Sigmoid colon (tissue), 7 donors: ENCODE data around the gene NUCB2. TPM values are rescaled to one million over a fixed set of nuclear protein-coding genes. Genes with fewer than 3 reads are reported as not detected.
"Not testable (repeated sequence)": the region's sequence is repeated elsewhere in the genome, so short reads cannot be mapped to it uniquely, and the experiment has no call there.

ENCODE experiments used
- DNase-seq: peaks from one replicate; pipeline ENCODE4 v3.0.0-alpha.2; 2019
- H3K27ac ChIP-seq, 4 donors: fragments of 200-600 bp; sonication (generic); one replicate each; pipeline ENCODE4 v1.5.1; 2016 to 2019; ENCODE audit warnings: mild to moderate bottlenecking in 1 of 4
- H3K27me3 ChIP-seq, 3 donors: fragments of 200-600 bp; sonication (generic); one replicate each; pipeline ENCODE4 v1.5.1; 2019; ENCODE audit warnings: mild to moderate bottlenecking in 1 of 3
- H3K36me3 ChIP-seq, 4 donors: fragments of 200-600 bp; sonication (generic); one replicate each; pipeline ENCODE4 v1.5.1; 2016 to 2019
- H3K4me1 ChIP-seq, 4 donors: fragments of 200-600 bp; sonication (generic); one replicate each; pipeline ENCODE4 v1.5.1; 2017 to 2019
- H3K4me3 ChIP-seq, 4 donors: fragments of 200-600 bp; sonication (generic); one replicate each; pipeline ENCODE4 v1.5.1; 2017 to 2019; ENCODE audit warnings: mild to moderate bottlenecking in 2 of 4, moderate library complexity in 1 of 4
- H3K9me3 ChIP-seq, 4 donors: fragments of 200-600 bp in 3 of 4; sonication (generic) in 3 of 4; one replicate each; pipeline versions ENCODE4 v1.5.1 to v1.6.1; 2013 to 2019
- EP300 ChIP-seq, 4 donors: sonication (generic); formaldehyde crosslinking; IDR thresholded peaks; one replicate each; pipeline ENCODE4 v1.6.1; 2017; ENCODE audit warnings: antibody characterized with exemption in 4 of 4
- POLR2A ChIP-seq, 2 donors: fragments of 450-650 bp; IDR thresholded peaks; one replicate each; pipeline ENCODE4 v1.6.1; 2016; ENCODE audit warnings: antibody characterized with exemption in 2 of 2, mild to moderate bottlenecking in 2 of 2, moderate library complexity in 2 of 2
- POLR2AphosphoS5 ChIP-seq, 4 donors: sonication (generic); formaldehyde crosslinking; IDR thresholded peaks; one replicate each; pipeline ENCODE4 v1.6.1; 2017; ENCODE audit warnings: antibody characterized with exemption in 4 of 4
- WGBS, 2 donors: extraction: QIAGEN DNeasy Blood & Tissue Kit; methylation state at CpG; one replicate each; pipeline ENCODE4 v1.1.7; 2013; 5-methylcytosine and 5-hydroxymethylcytosine counted together
- intact Hi-C: fragments of 100-400 bp; cut with DNase I; formaldehyde crosslinking; loops from one replicate; pipeline ENCODE4 v1.15.1; 2023
- polyA plus RNA-seq, 3 donors: library from polyadenylated mRNA; stranded (reverse); fragments of 200-250 nt; gene quantifications; one replicate each; pipeline ENCODE4 v1.2.3, GENCODE V29; 2013
- total RNA-seq, 4 donors: library from RNA; depleted of rRNA; stranded (reverse); fragments of >200 nt; gene quantifications; one replicate each; pipeline ENCODE4 v1.1.0, GENCODE V29; 2016
- TF ChIP-seq, protein P1 (sequence below), 4 experiments: fragments of 450-650 bp in 3 of 4; fragments of 200-600 bp in 1 of 4; IDR thresholded peaks; one replicate each; pipeline ENCODE4 v1.5.1; 2016 to 2019; ENCODE audit warnings: antibody characterized with exemption in 4 of 4, mild to moderate bottlenecking in 3 of 4, moderate library complexity in 2 of 4
- donor health status: healthy with polysubstance abuse.
- donor health status: Bipolar disorder and iron deficiency.
- donor health status: healthy.

Gene NUCB2
- total and polyA plus RNA-seq, 7 donors: 19.8 to 68.3 (median 39.2) TPM

DNA sequence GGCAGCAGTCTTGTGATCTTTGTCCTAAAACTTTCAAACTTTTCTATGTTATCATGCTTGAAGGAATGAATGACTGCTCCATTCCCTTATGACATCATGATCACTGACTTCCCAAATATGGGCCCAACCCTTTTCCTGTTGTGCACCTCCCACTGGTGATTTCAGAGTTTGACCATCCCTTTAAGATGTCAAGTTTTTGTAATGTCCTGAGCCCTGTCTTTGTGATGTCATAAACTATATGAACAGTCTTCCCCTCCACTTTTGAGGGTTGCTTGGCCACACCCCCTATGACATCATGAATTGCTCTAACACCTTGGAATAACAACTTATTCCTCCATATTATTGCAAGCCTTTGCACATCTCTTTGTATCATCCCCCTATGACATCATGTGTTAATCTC, 16.5 kb upstream of the NUCB2 start:
- intact Hi-C loops: no loop called here
- no peaks in the 10 kb centered on the region for H3K27me3 ChIP-seq
- H3K36me3 ChIP-seq: no peaks in the 10 kb centered on the region
- H3K4me1 ChIP-seq: no peaks in the 10 kb centered on the region
- H3K9me3 ChIP-seq: no peaks in the 10 kb centered on the region
- H3K4me3 ChIP-seq: no peak overlapping the region
- H3K27ac ChIP-seq: no peak overlapping the region
- DNase-seq: no peak
- TF ChIP-seq POLR2A (IDR thresholded peaks at IDR 0.05): no peak
- no peak for TF ChIP-seq EP300 (IDR thresholded peaks at IDR 0.05)
- TF ChIP-seq POLR2AphosphoS5 (IDR thresholded peaks at IDR 0.05): no peak
- TF ChIP-seq, protein P1, sequence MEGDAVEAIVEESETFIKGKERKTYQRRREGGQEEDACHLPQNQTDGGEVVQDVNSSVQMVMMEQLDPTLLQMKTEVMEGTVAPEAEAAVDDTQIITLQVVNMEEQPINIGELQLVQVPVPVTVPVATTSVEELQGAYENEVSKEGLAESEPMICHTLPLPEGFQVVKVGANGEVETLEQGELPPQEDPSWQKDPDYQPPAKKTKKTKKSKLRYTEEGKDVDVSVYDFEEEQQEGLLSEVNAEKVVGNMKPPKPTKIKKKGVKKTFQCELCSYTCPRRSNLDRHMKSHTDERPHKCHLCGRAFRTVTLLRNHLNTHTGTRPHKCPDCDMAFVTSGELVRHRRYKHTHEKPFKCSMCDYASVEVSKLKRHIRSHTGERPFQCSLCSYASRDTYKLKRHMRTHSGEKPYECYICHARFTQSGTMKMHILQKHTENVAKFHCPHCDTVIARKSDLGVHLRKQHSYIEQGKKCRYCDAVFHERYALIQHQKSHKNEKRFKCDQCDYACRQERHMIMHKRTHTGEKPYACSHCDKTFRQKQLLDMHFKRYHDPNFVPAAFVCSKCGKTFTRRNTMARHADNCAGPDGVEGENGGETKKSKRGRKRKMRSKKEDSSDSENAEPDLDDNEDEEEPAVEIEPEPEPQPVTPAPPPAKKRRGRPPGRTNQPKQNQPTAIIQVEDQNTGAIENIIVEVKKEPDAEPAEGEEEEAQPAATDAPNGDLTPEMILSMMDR (IDR thresholded peaks at IDR 0.05): no peak

GRCh38 chr11:17263769-17264168, 12.8 kb upstream of the NUCB2 start:
- 45 to 73% methylated on average over 1 of the region's 1 CpG for WGBS, 2 donors
- Histone ChIP-seq H3K4me3 (no peak overlapping the region), H3K27ac (no peak overlapping the region), H3K4me1 (no peaks in the 10 kb centered on the region), H3K27me3 (no peaks in the 10 kb centered on the region), H3K36me3 (no peaks in the 10 kb centered on the region), H3K9me3 (no peaks in the 10 kb centered on the region)
- TF ChIP-seq POLR2A (IDR thresholded peaks at IDR 0.05): no peak
- TF ChIP-seq POLR2AphosphoS5 (IDR thresholded peaks at IDR 0.05): no peak
- TF ChIP-seq, protein P1 (IDR thresholded peaks at IDR 0.05): no peak
- TF ChIP-seq EP300 (IDR thresholded peaks at IDR 0.05): no peak
- intact Hi-C loops: no loop called here
- no peak for DNase-seq

DNA sequence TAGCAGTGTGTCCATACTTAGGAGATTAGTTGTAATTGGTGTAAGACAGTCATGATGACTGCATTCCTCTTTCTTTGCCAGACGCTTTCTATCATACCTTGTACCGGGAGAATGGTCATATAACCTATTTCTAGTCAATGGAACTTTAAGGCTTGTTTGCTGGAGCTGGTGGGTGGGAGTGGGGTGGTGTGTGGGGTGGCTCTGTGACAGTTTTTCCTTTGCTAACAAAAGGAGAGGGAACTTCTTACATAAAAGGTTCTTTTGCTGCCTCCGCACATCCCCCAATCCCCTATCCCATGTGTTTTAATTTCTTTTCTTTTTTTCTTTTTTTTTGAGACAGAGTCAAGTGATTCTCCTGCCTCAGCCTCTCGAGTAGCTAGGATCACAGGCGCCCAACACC, 9.8 kb upstream of the NUCB2 start:
- Histone ChIP-seq H3K27me3 (no peaks in the 10 kb centered on the region), H3K36me3 (no peaks in the 10 kb centered on the region), H3K4me3 (no peak overlapping the region), H3K4me1 (no peaks in the 10 kb centered on the region), H3K9me3 (no peaks in the 10 kb centered on the region), H3K27ac (no peak overlapping the region)
- WGBS, 2 donors: 89 to 92% methylated on average over 5 of the region's 5 CpGs
- DNase-seq: no peak
- intact Hi-C loops: no loop called here
- TF ChIP-seq, protein P1 (IDR thresholded peaks at IDR 0.05): no peak
- TF ChIP-seq EP300 (IDR thresholded peaks at IDR 0.05) (no peak), POLR2AphosphoS5 (IDR thresholded peaks at IDR 0.05) (no peak), POLR2A (IDR thresholded peaks at IDR 0.05) (no peak)

DNA sequence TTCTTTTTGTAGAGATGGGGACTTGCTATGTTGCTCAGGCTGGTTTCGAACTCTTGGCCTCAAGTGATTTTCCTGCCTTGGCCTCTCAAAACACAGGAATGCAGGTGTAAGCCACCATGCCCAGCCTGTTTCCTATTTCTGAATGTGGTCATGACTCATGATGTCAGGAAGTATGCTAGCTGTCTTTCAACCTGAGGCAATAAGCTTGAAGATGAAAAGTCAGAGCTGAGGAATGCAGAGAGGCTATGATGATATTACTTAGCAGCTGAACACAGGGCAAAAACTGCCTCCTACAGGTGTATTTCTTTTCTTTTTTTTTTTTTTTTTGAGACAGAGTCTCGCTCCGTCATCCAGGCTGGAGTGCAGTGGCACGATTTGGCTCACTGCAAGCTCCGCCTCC, 9.0 kb upstream of the NUCB2 start:
- Histone ChIP-seq H3K4me3 (no peak overlapping the region), H3K9me3 (no peaks in the 10 kb centered on the region), H3K27ac (no peak overlapping the region), H3K36me3 (no peaks in the 10 kb centered on the region), H3K4me1 (no peaks in the 10 kb centered on the region), H3K27me3 (no peaks in the 10 kb centered on the region)
- TF ChIP-seq EP300 (IDR thresholded peaks at IDR 0.05) (no peak), POLR2AphosphoS5 (IDR thresholded peaks at IDR 0.05) (no peak), POLR2A (IDR thresholded peaks at IDR 0.05) (no peak)
- TF ChIP-seq, protein P1 (IDR thresholded peaks at IDR 0.05): no peak
- no peak for DNase-seq
- WGBS, 2 donors: 95 to 96% methylated on average over 5 of the region's 5 CpGs
- intact Hi-C loops: no loop called here

DNA sequence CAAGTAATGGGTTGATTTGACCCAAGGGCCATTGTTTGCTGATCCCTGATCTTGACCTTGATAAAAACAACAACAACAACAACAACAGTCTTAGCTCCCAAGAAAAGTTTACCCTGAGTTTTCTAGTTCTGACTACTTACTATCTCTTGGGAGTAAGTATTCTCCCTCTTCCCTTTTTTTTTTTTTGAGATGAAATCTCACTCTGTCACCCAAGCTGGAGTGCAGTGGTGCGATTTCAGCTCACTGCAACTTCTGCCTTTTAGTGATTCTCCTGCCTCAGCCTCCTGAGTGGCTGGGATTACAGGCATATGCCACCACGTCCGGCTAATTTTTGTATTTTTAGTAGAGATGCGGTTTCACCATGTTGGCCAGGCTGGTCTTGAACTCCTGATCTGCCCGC, 8.0 kb upstream of the NUCB2 start:
- WGBS, 2 donors: 90 to 94% methylated on average over 5 of the region's 5 CpGs
- H3K27me3 ChIP-seq, H3K4me3 ChIP-seq, H3K9me3 ChIP-seq, intact Hi-C loops, H3K4me1 ChIP-seq, H3K27ac ChIP-seq, H3K36me3 ChIP-seq, DNase-seq: not testable (repeated sequence)
